Stimulated activated CD8-positive, alpha-beta memory T cell treated with anti-CD3 and anti-CD28 coated beads, Interleukin-4, amount 100 ng/mL, for 24 hours (primary cell): Measurements from ENCODE around the gene SH2D2A.

ENCODE experiments used
- DNase-seq: peaks from one replicate; pipeline ENCODE4 v3.0.0-alpha.2; 2020; ENCODE audit warnings: low read depth

Gene SH2D2A

DNA sequence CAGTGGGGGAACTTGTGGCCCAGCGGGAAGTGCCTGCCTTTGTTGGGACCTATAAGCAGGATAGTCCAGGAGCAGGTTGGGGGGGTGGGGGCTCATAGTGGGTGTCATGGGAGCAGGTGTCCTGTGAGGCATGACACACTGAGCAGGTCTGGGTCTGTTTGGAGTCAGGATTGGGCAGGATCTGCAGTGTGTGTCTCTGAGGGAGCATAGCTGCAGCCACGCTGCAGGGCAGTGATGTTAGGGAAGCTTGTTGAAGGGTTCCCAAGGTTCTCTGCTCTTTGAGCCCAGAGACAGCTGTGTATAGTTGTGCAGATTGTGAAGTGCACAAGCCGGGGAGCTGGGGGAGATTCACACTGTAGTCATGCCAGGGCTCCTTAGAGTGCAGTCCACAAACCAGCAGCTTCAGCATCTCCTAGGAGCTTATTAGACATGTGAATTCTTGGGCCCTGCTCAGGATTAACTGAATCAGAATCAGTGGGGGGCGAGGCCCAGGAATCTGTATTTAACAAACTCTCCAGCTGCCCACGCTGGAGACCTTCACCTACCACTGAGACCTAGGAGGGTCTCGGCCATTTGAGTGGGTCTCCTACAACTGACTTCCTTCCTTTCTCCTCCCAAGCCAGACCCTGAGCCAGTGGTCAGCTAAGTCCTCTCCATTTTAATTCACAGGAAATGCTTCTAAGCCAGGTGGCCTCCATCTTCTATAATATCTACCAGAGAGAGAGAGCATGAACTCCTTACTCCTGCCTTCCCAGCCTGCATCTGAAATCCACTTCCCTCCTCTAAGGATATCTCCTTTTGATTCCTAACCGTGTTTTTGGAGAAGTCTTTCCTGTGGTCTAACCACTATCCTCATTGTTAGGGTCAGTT, 31.2 kb upstream of the SH2D2A start:
- DNase-seq: no peak

DNA sequence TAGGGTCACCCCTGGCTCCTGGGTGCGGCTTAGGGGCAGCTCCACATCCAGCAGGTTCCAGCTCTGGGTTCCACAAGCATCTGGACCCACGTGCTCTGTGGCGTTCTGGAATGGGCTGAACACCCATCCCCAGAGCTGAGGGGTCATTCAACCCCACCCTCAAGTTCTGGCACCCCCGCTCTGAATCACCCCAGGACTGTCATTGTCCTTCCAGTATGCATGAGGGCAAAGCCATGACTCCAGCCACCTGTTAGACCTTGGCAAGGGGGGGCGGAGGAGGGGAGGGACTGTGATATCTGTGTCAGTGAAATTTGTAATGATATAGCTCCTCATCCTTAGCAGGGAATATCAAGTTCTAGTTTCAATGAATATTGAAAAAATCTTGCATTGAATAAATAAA, 30.0 kb upstream of the SH2D2A start:
- no peak for DNase-seq

DNA sequence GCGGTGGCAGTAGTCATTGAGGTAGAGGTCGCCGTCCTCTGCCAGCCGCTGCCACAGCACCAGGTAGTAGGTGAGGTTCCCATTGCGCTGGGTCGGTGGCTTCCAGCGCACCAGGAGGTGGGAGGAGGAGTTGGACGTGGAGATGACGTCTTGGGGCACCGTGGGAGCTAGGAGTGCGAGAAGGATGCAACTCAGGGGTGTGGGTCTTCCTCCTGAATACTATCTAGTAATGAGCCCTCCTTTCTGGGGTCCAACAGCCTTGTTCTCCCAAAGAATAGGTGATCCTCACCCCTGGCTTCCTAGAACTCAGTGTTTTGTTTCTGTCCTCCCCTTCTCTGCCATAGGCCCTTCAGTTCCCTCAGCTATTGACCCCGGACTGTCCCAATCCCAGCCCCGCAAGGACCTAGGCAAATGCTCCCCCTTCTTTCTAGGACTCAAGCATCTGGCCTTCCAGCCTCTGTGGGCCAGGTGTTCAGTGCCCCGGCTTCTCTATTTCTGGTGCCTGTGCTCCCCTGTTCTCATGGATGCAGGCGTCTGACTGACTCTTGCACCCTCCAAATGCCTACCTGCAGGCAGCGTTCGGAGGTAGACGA, 29.4 kb upstream of the SH2D2A start:
- no peak for DNase-seq

DNA sequence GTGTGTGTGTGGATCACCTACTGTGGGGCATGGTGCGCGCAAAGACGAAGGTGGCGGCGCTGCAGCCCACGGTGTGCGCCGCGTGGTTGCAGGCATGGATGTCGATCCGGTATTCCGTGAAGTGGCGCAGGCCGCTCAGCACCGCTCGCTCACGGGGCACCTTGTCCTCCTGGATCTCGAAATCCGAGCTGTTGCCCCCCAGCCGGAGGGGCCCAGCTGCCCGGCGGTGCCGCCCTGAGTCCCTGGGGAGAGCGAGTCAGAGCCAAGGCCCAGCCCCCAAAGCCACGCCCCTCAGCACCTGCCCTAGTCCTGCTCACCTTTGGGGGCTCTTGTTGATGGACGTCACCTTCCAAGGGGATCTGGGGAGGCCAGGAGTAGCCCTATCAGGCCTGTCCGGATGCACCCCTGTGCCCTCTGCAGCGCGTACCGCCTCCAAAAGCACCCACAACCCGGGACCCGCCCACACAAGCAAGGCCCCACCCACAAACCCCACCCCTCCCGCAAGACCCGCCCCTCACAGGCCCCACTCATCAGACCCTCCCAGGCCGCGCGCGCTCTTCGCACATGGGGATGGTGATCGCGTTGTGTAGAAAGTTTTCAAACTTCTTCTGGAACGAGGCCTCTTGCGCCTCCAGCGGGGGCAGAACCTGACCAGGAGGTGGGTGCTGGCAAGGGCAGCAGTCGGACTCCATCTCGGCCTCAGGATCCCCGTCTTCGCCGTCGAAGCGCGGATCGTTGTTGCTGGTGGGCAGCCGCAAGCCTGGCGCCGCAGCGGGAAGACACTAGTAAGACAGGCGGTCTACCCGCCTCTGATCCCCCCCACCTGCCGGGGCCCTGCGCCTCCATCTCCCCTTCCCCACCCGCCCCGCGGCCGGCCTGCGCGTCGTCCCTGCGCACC, 28.7 kb upstream of the SH2D2A start:
- no peak for DNase-seq

DNA sequence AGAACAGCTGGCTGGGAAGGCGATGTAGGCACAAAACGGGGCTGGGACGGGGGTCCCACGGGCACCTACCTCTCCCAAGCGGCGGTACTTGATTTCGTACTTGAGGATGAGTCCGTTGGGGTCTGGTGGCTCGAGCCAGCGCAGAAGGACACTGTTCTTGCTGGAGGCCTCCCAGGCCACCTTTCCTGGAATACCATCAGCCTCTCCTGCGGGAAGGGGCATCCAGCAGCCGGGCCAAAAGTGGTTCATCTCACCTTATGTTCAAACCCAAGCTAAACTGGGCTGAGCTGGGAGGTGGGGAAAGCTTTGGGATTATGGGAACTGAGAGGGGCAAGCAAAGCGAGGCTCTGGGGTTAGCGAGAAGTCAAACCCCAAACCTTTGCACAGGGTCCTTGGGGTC, 28.0 kb upstream of the SH2D2A start:
- no peak for DNase-seq

DNA sequence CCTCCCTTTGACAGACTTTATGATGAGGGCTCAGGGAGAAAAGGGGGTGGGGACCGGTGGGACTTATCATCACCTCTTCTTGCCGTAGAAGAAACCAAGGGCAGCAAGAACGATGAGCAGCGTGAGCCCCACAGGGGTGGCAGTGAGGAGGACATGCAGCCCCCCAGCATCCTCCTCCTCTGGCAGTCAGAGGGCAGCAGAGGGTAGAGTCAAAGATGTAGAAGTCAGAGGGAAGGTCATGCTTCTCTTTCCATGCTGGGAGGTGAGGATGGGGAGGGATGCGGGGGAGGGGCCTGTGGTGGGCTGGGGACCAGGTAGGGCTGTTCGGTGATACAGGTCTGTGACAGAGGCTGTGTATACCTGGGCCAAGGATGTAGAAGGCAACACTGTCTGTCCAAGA, 27.5 kb upstream of the SH2D2A start:
- DNase-seq: no peak

DNA sequence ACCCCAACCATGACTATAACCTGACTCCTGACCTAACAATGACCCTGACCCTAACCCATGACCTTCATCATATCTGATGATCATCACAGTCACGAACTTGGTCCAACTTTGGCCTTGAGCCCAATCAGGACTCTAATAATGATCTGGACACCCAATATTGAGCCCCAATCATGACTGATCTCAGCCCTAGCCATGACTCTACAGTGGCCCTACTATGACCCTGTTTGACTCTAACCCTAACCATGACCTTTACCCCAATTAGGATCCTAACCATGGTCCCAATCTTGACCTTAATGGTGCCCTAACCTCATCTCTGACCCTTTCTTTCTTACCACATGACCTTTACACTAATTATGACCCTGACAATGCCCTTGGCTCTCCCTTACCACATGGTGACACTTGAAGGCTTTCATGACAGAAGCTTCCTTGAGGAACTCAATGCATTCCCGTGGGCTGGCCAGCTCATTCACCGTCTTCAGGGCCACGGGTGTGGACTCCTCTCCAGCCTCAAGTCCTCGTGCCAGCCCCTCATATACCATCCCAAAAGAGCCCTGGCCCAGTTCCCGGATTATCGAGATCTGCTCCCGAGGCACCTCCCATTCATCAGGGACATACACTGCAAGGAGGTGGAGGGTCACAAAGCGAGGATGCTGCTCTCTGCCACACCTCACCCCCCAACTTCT, 26.1 kb upstream of the SH2D2A start:
- no peak for DNase-seq

DNA sequence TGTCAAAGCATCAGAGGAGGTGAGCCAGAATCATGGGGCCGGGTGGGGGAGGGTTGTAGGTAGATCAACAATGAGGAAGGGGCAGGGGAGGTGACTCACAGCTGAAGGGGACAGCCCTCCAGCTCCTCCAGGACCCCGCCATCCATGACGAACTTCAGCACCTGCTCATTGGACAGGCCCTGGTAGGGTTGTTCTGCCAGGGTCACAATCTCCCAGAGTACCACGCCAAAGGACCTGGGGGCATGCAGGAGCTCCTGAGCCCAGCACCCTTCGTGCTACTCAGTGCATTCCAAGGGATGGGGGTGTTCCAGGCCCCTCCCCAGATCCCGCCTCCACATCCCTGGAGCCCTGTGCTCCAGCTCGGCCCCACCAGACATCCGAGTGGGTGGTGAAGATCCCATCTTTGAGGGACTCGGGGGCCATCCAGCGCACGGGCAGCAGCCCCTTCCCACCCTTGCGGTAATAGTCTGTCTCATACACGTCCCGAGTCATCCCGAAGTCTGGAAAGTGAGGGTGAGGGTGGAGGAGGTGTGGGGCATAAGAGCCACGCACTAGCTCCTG, 24.7 kb upstream of the SH2D2A start:
- no peak for DNase-seq

DNA sequence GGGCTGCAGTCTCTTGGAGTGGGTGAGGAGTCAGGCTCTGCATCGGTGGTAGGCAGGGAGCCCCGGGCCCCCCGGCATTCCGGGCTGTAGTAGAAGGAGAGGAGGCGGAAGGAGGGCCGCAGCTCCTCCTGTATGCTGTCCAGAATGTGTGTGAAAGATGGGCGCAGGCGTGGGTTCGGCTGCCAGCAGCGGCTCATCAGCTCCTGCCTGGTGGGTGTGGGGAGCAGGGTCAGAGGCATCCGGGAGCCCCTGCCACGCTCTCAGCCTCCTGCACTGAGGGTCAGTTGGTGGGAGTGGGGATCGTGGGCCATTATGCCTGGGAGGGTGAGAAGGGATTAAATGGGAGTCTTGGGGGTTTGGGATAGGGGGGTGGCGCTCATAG, 24.2 kb upstream of the SH2D2A start:
- DNase-seq: no peak

DNA sequence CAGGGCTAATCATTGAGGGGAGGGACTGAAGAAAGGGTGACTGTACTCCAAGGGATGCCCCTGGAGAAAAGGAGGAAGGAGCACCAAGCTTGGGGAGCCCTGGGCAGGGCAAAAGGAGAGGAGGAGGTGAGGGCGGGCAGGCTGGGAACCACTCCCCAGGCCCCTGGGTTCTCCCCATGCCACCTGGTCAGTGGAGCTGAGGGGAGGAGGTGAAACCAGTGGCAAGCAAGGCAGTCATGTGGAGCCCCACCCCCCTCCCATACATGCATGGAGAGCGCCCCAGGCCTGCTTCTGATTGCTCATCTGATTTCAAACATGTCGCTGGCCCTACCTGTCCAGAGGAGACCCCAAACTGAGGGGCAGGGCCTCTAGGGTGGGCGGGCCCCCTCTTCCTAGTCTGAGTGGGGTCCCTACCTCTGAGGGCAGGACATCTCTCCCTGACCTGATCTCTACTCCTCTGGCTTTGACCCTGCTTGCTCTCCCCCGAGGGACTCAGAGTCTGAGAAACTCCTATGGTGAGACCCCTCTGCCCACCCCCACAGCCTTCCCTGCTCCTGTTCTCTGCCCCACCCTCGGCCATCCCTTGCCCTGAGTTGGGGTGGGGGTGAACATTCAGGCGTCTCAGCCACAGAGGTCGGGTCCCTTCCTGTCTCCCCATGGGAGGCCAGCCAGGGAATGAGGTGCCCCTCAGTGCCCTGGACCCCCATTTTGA, 23.7 kb upstream of the SH2D2A start:
- DNase-seq: no peak

DNA sequence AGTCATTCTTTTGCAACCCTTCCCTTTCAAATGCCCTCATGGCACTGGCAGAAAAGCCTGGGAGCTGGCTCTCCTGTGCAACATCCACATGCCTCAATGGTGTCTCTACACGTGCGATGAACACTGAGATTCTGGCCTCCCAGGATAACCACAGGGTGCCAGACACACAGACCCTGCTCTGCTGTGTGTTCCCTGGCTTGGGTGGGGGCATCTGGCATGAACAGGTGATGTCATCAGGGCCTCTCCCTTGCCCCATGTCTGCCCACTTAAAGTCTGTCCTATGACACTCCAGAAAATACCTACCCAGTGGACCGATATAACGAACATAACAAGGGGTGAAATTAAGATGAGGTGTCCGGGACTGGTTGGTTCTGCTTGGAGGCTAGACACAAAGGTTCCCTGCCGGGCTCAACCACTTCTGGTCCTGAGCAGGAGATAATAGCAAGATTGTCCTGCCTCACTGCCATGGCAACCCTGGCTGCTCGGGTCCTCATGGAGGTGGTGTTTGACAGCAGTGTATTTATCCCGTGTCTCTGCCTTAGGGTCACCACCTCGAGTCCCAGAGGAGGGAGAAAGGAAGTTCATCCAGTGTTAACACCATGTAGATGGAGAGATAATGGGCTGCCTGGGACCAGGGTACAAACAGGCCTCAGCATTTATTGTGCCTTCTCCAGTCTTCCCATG, 22.9 kb upstream of the SH2D2A start:
- DNase-seq: no peak

DNA sequence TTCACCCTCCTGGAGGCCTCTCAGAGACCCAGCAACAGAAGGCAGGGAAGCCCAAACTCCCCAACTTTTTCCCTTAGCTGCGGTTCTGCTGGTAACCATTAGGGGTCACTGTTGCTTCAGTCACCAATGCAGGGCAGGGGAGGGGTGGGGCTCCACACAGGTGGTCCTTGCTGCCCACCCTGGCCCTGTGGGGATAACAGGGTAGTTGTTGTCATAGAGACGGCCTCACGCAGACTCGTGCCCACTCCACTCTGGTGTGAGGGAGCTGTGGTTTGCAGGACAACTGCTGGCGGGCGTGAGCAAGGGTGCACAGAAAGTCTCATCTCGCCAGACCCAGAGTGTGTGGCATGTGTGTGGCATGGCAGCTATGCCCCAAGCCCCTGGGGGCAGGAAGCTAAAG, 22.3 kb upstream of the SH2D2A start:
- no peak for DNase-seq

DNA sequence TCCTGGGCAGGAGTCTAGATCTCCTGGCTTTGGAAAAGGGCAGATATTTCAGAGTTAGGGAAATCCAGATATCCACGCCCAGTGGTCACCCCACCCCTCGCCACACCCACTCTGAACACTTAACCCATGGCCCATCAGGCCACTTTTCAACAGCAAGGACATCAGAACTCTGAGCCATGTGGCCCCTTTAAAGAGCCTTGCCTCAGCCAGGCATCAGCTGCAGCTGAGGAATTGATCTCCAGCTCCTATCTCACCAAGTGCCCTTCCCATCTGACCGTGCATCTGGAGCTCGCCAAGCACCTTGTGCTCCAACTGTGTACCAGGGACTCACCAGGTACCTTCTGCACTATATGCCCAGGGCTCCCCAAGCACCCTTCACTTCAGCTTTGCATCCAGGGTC, 20.2 kb upstream of the SH2D2A start:
- no peak for DNase-seq

DNA sequence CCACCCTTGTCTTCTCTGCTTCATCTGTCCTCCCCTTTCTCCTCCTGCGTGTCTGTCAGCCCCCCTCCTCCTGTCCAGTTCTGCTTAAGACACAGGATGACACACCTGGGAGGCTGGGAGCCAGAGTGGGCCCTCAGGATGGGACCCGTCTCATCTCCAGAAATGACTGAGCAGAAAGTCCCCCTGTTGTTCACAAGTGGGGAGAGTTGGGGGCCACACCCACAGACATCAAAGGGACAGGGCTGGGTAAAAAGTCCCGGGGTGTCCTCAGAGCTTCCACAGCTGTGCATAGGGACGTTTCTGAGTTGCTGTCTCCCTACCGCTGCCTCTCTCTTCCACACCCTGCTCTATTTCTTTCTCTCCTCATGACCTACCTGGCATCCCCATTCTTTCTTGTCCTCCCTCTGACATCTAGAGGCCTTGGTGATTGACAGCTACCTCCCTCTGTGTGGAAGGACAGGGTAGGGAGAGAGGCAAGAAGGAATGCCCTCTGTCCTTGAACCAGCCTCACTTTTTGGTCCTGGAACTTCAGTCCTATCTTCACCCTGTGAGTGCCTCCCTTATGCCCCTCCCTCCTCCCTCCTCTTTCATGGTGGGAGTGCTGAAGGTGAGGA, 19.5 kb upstream of the SH2D2A start:
- no peak for DNase-seq

DNA sequence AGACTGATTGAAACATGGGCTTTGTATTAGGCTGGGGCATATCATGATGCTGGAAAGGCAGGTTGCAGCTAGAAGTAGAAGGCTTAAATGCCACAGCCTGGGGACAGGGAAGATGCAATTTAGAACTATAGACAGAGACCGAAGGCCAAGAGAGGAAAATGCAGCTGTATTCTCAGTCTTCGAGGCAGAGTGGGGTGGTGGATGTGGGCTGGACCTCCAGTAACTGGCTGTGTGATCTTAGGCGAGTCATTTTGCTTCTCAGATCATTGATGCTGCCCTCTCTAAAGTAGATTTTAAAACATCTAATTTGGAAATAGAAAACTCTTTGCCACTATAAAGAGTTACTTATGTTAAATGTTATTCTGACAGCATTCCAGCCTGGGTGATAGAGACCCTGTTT, 17.7 kb upstream of the SH2D2A start:
- no peak for DNase-seq

DNA sequence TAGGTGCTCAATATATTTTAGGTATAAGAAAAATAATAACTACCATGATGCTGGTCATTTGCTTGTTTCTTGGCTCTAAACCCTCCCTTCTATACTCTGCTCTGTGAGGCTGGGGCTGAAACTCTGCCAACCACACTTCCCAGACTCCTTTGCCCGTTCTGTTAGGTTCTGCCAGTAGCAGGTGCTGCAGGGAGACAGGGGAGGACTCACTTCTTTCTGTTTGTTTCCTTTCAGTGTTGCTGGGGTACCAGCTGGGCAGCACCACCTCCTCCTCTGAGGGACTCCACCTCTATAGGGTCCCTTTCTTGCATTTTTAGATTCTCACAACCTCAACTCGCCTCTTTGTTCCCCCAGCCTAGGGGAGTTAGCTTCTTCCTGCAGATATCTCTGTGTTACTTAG, 17.0 kb upstream of the SH2D2A start:
- no peak for DNase-seq

DNA sequence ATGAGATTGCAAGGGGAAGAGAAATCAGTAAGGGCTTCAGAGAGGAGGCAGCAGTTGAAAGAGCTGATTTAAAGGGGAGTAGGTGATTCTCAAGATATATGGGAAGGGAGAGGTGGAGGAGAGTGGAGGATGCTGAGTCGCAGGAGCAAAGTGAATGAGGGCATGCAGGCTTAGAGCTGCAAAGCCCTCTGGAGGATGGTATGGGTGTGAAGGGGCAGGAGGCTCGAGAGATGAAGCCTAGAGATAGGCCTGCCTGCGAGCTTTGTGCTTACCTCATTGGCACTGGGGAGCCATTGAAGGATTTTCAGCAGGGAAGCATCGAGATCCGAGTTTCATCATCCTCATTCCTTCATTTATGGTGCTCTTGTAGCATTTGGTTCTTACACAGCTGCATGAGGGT, 15.8 kb upstream of the SH2D2A start:
- no peak for DNase-seq

DNA sequence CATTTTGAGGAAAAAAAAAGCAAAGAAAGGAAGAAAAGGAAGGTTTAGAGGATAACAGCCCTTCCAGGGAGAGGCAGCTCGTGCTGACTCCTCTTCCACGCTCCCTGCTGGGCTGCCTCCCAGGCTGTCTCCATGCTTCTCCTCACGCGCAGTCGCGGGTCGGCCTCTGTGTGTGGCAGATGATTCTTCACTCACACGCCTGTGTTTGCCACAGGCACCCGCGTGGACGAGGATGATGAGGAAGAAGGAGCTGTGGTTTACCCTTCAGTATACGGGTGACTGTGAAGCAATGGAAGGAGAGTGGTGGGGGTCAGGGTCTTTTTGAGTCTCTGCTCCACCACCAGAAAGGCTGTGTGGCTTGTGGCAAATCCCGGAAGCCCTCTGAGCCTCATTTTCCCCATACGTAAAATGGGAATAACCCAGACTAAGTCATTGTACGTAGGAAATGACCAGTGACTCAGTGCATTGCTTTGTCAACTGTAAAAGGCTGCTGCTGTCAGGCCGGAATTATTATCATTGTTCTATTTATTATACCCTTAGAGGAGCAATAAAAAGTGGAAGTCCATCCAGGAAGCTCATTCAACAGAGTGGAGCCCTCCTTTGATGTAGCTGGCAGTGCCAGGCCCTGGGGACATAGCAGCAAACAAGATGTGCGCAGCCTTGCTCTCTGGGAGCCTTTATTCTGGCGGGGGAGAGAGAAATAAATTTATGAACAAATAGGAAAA, 11.9 kb upstream of the SH2D2A start:
- DNase-seq: no peak

DNA sequence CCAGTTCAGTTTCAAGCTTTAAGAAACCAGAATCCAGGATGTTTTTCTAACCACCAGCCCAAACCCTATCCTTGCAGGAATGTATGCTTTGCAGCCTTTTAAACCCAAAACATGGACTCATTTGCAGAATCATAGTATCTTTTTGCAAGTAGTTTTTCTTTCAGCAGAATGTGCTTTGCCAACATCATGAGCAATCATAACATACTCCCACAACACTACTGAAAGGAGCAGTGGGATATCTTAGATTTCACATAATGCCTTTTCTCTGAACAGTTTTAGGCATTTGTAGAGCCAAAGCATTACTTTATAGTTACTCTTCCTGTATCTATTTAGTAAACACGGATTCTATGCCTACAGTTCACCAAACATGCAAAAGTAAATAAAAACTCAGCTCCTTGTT, 10.0 kb upstream of the SH2D2A start:
- no peak for DNase-seq
